Natural killer cell (primary cell): ENCODE data around the gene NYAP2. TPM values are rescaled to one million over a fixed set of nuclear protein-coding genes. Genes with fewer than 3 reads are reported as not detected.

Experiments used
- ATAC-seq, 3 donors: fragments of 150-1000 bp in 2 of 3; fragments of 200-7000 bp in 1 of 3; cut with Tn5 transposase; 1 replicate in 1 of 3; 2 replicates in 2 of 3; pipeline ENCODE4 v1.10.0; 2021; ENCODE audit warnings: mild to moderate bottlenecking in 2 of 3, moderate library complexity in 2 of 3
- DNase-seq, 2 donors: peaks; one replicate each; pipeline versions ENCODE4 v3.0.0 to v3.0.0-alpha.2; 2013 to 2021; ENCODE audit warnings: mixed read lengths in 1 of 2
- H3K27ac ChIP-seq: one replicate; pipeline ENCODE4 v1.5.1; 2013; ENCODE audit warnings: mild to moderate bottlenecking, low read length
- H3K27me3 ChIP-seq: one replicate; pipeline ENCODE4 v1.6.1; 2013; ENCODE audit warnings: low read length; ENCODE audit not compliant: control insufficient read depth, insufficient read depth
- H3K36me3 ChIP-seq: one replicate; pipeline ENCODE4 v1.6.1; 2013; ENCODE audit warnings: low read length; ENCODE audit not compliant: control insufficient read depth, insufficient read depth
- H3K4me1 ChIP-seq: one replicate; pipeline ENCODE4 v1.6.1; 2013; ENCODE audit warnings: low read length; ENCODE audit not compliant: control insufficient read depth, insufficient read depth
- H3K4me3 ChIP-seq: one replicate; pipeline ENCODE4 v1.5.1; 2013; ENCODE audit warnings: low read length
- H3K9me3 ChIP-seq: one replicate; pipeline ENCODE4 v1.6.1; 2013; ENCODE audit warnings: low read length; ENCODE audit not compliant: control insufficient read depth, insufficient read depth
- H3K27ac Mint-ChIP-seq, 2 donors: one replicate each; pipeline ENCODE4 v1.8.0; 2022; ENCODE audit warnings: mild to moderate bottlenecking in 2 of 2, mixed read lengths in 2 of 2, moderate library complexity in 1 of 2
- H3K27me3 Mint-ChIP-seq, 2 donors: one replicate each; pipeline ENCODE4 v1.8.0; 2022; ENCODE audit warnings: low read depth in 2 of 2, mixed read lengths in 2 of 2
- H3K36me3 Mint-ChIP-seq: one replicate; pipeline ENCODE4 v1.8.0; 2022; ENCODE audit warnings: mixed read lengths
- H3K4me1 Mint-ChIP-seq, 2 donors: one replicate each; pipeline ENCODE4 v1.8.0; 2022; ENCODE audit warnings: mixed read lengths in 2 of 2
- H3K4me3 Mint-ChIP-seq: one replicate; pipeline ENCODE4 v1.8.0; 2022; ENCODE audit warnings: mild to moderate bottlenecking, moderate library complexity, mixed read lengths
- H3K9me3 Mint-ChIP-seq, 2 donors: one replicate each; pipeline ENCODE4 v1.8.0; 2022; ENCODE audit warnings: mixed read lengths in 2 of 2
- CTCF ChIP-seq: fragments of 200-600 bp; IDR thresholded peaks from one replicate; pipeline ENCODE4 v1.8.0; 2022; ENCODE audit warnings: antibody characterized with exemption
- WGBS: methylation state at CpG from one replicate; pipeline ENCODE4 v1.1.7; 2013; ENCODE audit warnings: missing lambda C conversion rate; ENCODE audit not compliant: insufficient coverage; 5-methylcytosine and 5-hydroxymethylcytosine counted together
- intact Hi-C: fragments of 100-400 bp; cut with micrococcal nuclease; formaldehyde crosslinking; loops from one replicate; pipeline ENCODE4 v1.14.2; 2022
- total RNA-seq, 4 donors: library from RNA; stranded (reverse); fragments of 120-200 nt in 1 of 4; gene quantifications; one replicate each; pipeline versions ENCODE4 v1.2.3 to v1.2.4, GENCODE V29; 2013 to 2022

Gene NYAP2
- total RNA-seq, 3 donors from 2014 or later (not counting 1 experiment from before 2014, with no cell fraction given) = 0.14 TPM; not detected in 2

- Mint-ChIP-seq H3K9me3 (no peaks in the 10 kb centered on the region), H3K27ac (no peak overlapping the region), H3K27me3 (peaks cover 0 to 2% of the 10 kb centered on the region in 2 donors), H3K4me1 (no peaks in the 10 kb centered on the region), H3K4me3 (no peak overlapping the region), H3K36me3 (no peaks in the 10 kb centered on the region)
- ATAC-seq = no peak
- TF ChIP-seq CTCF = no peak
- Histone ChIP-seq H3K27ac (no peak overlapping the region), H3K4me1 (no peaks in the 10 kb centered on the region), H3K9me3 (no peaks in the 10 kb centered on the region), H3K27me3 (no peaks in the 10 kb centered on the region), H3K4me3 (no peak overlapping the region), H3K36me3 (no peaks in the 10 kb centered on the region)
- DNase-seq = no peak
- 93% methylated on average over 7 of the region's 9 CpGs for WGBS
- intact Hi-C loops = no loop called here
Measured at GRCh38 chr2:225512876-225513540, 113.5 kb downstream of the NYAP2 start.

GRCh38 chr2:225515033-225515432, 115.5 kb downstream of the NYAP2 start:
- intact Hi-C loops = no loop called here

GRCh38 chr2:225526760-225527390, 127.4 kb downstream of the NYAP2 start:
- peaks cover 0 to 4% of the 10 kb centered on the region in 2 donors for H3K9me3 Mint-ChIP-seq
- WGBS = 83% methylated on average over 3 of the region's 4 CpGs
- Histone ChIP-seq H3K27ac (no peak overlapping the region), H3K36me3 (no peaks in the 10 kb centered on the region), H3K9me3 (no peaks in the 10 kb centered on the region), H3K4me3 (no peak overlapping the region), H3K4me1 (no peaks in the 10 kb centered on the region), H3K27me3 (no peaks in the 10 kb centered on the region)
- no peak for DNase-seq
- no peaks in the 10 kb centered on the region for H3K36me3 Mint-ChIP-seq
- intact Hi-C loops = no loop called here
- H3K4me1 Mint-ChIP-seq = no peaks in the 10 kb centered on the region
- no peak overlapping the region for H3K4me3 Mint-ChIP-seq
- no peak overlapping the region for H3K27ac Mint-ChIP-seq
- ATAC-seq = no peak
- H3K27me3 Mint-ChIP-seq = peaks cover 0 to 7% of the 10 kb centered on the region in 2 donors
- no peak for TF ChIP-seq CTCF

More at GRCh38 chr2:225515033-225515432, 115.5 kb downstream of the NYAP2 start:
- no peak overlapping the region for H3K27ac Mint-ChIP-seq
- no peak overlapping the region for H3K27ac ChIP-seq
- H3K4me1 ChIP-seq = no peaks in the 10 kb centered on the region
- H3K4me1 Mint-ChIP-seq = no peaks in the 10 kb centered on the region
- no peaks in the 10 kb centered on the region for H3K36me3 ChIP-seq
- ATAC-seq (no peak), DNase-seq (no peak)
- H3K4me3 Mint-ChIP-seq = no peak overlapping the region
- H3K9me3 ChIP-seq = no peaks in the 10 kb centered on the region
- no peak for TF ChIP-seq CTCF
- H3K4me3 ChIP-seq = no peak overlapping the region
- peaks cover 0 to 2% of the 10 kb centered on the region in 2 donors for H3K27me3 Mint-ChIP-seq
- H3K36me3 Mint-ChIP-seq = no peaks in the 10 kb centered on the region
- H3K27me3 ChIP-seq = no peaks in the 10 kb centered on the region
- no peaks in the 10 kb centered on the region for H3K9me3 Mint-ChIP-seq
